Endothelial cell of umbilical vein (primary cell): Measurements from ENCODE around the gene CBLIF. TPM values are rescaled to one million over a fixed set of nuclear protein-coding genes. Genes with fewer than 3 reads are reported as not detected.

Experiments used
- BruUV-seq: library from RNA; stranded (reverse); fragments of 400-500 nt; replicated peaks from 2 replicates; lab custom pipeline; 2021; lab: Mats Ljungman, UMichigan
- CTCF ChIA-PET: fragments of 300-600, 350-600 bp; sonication (Branson Sonifier 250); formaldehyde crosslinking; loops from one replicate; lab custom pipeline; 2021; ENCODE audit warnings: antibody characterized with exemption, inconsistent platforms; lab: Charles Lee
- POLR2A ChIA-PET: fragments of 300-600, 350-600 bp; sonication (Branson Sonifier 250); formaldehyde crosslinking; loops from one replicate; lab custom pipeline; 2021; ENCODE audit warnings: antibody characterized with exemption, inconsistent platforms; lab: Charles Lee
- DNase-seq: peaks from one replicate; pipeline ENCODE4 v3.0.0-alpha.2; 2011; ENCODE audit warnings: low read depth, low spot score
- FAIRE-seq: peaks from 2 replicates; lab custom pipeline; 2011; peaks lifted over from hg19 to GRCh38; lab: Jason Lieb, UNC
- H2AFZ ChIP-seq: 2 replicates; pipeline ENCODE4 v1.6.0; 2012; ENCODE audit warnings: low read depth, low read length, control low read depth, inconsistent platforms
- H3K27ac ChIP-seq: 2 replicates; pipeline ENCODE4 v1.5.1; 2011; ENCODE audit warnings: low read depth, mild to moderate bottlenecking, control low read depth, low read length, moderate library complexity; ENCODE audit not compliant: insufficient read depth
- H3K27me3 ChIP-seq, 2 experiments: 2 replicates each; pipeline versions ENCODE4 v1.6.0 to v1.6.1; 2011; ENCODE audit warnings: low read length in 2 of 2, mixed read lengths in 1 of 2; ENCODE audit not compliant: control insufficient read depth in 2 of 2, insufficient read depth in 2 of 2
- H3K36me3 ChIP-seq, 2 experiments: 2 replicates in 1 of 2; 3 replicates in 1 of 2; pipeline ENCODE4 v1.5.1; 2011; ENCODE audit warnings: low read length in 2 of 2, mild to moderate bottlenecking in 1 of 2, moderate library complexity in 1 of 2; ENCODE audit not compliant: control insufficient read depth in 2 of 2, insufficient read depth in 2 of 2; ENCODE audit errors: extremely low read depth in 1 of 2
- H3K4me1 ChIP-seq: 3 replicates; pipeline ENCODE4 v1.5.1; 2011; ENCODE audit warnings: mild to moderate bottlenecking, low read length; ENCODE audit not compliant: control insufficient read depth, insufficient read depth; ENCODE audit errors: extremely low read depth
- H3K4me2 ChIP-seq: 2 replicates; pipeline ENCODE4 v1.6.1; 2011; ENCODE audit warnings: low read length, control low read depth, mixed read lengths; ENCODE audit not compliant: insufficient read depth
- H3K4me3 ChIP-seq, 3 experiments: fragments of 200-600 bp in 1 of 3; sonication (generic), shearing (Covaris generic) in 1 of 3; replicated peaks in 1 of 3; 2 replicates each; pipeline ENCODE4 v1.5.1; 2011 to 2016; ENCODE audit warnings: control low read depth in 3 of 3, low read length in 3 of 3, mild to moderate bottlenecking in 2 of 3, inconsistent platforms in 1 of 3, low read depth in 1 of 3, moderate library complexity in 1 of 3; ENCODE audit not compliant: insufficient read depth in 1 of 3
- H3K79me2 ChIP-seq: 2 replicates; pipeline ENCODE4 v1.6.0; 2012; ENCODE audit warnings: low read length, inconsistent platforms; ENCODE audit not compliant: control insufficient read depth, insufficient read depth
- H3K9ac ChIP-seq: replicated peaks from 2 replicates; pipeline ENCODE3; 2011; ENCODE audit warnings: low read length, control low read depth; ENCODE audit not compliant: insufficient read depth; ENCODE audit errors: extremely low read depth
- H3K9me1 ChIP-seq: replicated peaks from 3 replicates; pipeline ENCODE4 v1.6.0; 2011; ENCODE audit warnings: mild to moderate bottlenecking, low read length; ENCODE audit not compliant: control insufficient read depth, insufficient read depth; ENCODE audit errors: extremely low read depth
- H3K9me3 ChIP-seq: replicated peaks from 2 replicates; pipeline ENCODE4 v1.5.1; 2012; ENCODE audit warnings: low read length, inconsistent platforms; ENCODE audit not compliant: control insufficient read depth, insufficient read depth
- H4K20me1 ChIP-seq: replicated peaks from 2 replicates; pipeline ENCODE3; 2011; ENCODE audit warnings: mild to moderate bottlenecking, low read length; ENCODE audit not compliant: control insufficient read depth, insufficient read depth; ENCODE audit errors: extremely low read depth
- CTCF ChIP-seq, 2 donors: IDR thresholded peaks; 1 replicate in 1 of 2; 2 replicates in 1 of 2; pipeline ENCODE4 v1.5.1; 2011; ENCODE audit warnings: low read length in 2 of 2, mild to moderate bottlenecking in 2 of 2, moderate library complexity in 2 of 2, control low read depth in 1 of 2, inconsistent platforms in 1 of 2, low read depth in 1 of 2; ENCODE audit not compliant: insufficient read depth in 1 of 2; ENCODE audit errors: extremely low read depth in 1 of 2
- EZH2 ChIP-seq: IDR thresholded peaks from 2 replicates; pipeline ENCODE4 v1.6.1; 2012; ENCODE audit warnings: borderline replicate concordance, low read depth, mild to moderate bottlenecking, moderate library complexity, low read length, inconsistent platforms; ENCODE audit not compliant: severe bottlenecking
- FOS ChIP-seq: IDR thresholded peaks from 2 replicates; pipeline ENCODE4 v1.6.1; 2011; ENCODE audit warnings: mild to moderate bottlenecking, low read length, moderate library complexity, borderline replicate concordance; ENCODE audit not compliant: insufficient read depth
- GATA2 ChIP-seq: IDR thresholded peaks from 2 replicates; pipeline ENCODE4 v1.7.0; 2011; ENCODE audit warnings: low read depth, mild to moderate bottlenecking, moderate library complexity, mixed read lengths, low read length; ENCODE audit not compliant: insufficient read length, insufficient read depth
- JUN ChIP-seq: IDR thresholded peaks from 2 replicates; pipeline ENCODE4 v1.6.1; 2011; ENCODE audit warnings: borderline replicate concordance, low read depth; ENCODE audit not compliant: insufficient read length, insufficient read depth
- MYC ChIP-seq: IDR thresholded peaks from one replicate; pipeline ENCODE4 v1.6.1; 2011; ENCODE audit warnings: mild to moderate bottlenecking, low read depth, low read length
- POLR2A ChIP-seq: IDR thresholded peaks from 2 replicates; pipeline ENCODE4 v1.6.1; 2012; ENCODE audit warnings: low read depth, mild to moderate bottlenecking, control low read depth, low read length
- POLR2AphosphoS5 ChIP-seq: IDR thresholded peaks from 2 replicates; pipeline ENCODE4 v1.6.1; 2012; ENCODE audit warnings: low read depth, mild to moderate bottlenecking, control low read depth, low read length, moderate library complexity; ENCODE audit not compliant: insufficient read depth
- dilution Hi-C: fragments of 300-500 bp; cut with MboI; formaldehyde crosslinking; loops from one replicate; pipeline ENCODE4 v1.15.0; 2019; ENCODE audit warnings: low sequenced_read_pairs; ENCODE audit not compliant: extremely low pct_ligation_motif_present
- intact Hi-C: fragments of 100-400 bp; cut with micrococcal nuclease; formaldehyde crosslinking; loops from one replicate; pipeline ENCODE4 v1.10.0; 2022
- polyA plus RNA-seq, 4 experiments: library from polyadenylated mRNA; depleted of rRNA in 3 of 4; stranded (reverse) in 3 of 4; unstranded in 1 of 4; fragments of >200 nt; gene quantifications; 2 replicates each; pipeline versions ENCODE4 v1.2.1 to v1.2.3, GENCODE V29; 2011 to 2012; ENCODE audit warnings: missing spikeins in 1 of 4
- total RNA-seq: library from RNA; stranded (reverse); gene quantifications from 2 replicates; pipeline ENCODE4 v1.2.3, GENCODE V29; 2021
- TF ChIP-seq, protein P1 (sequence below): IDR thresholded peaks from 2 replicates; pipeline ENCODE4 v1.6.1; 2011; ENCODE audit not compliant: insufficient read depth, insufficient read length

CBLIF gene
- total and polyA plus RNA-seq, 2 donors (not counting 3 experiments of a cell fraction or from before 2014, with no cell fraction given) = not detected

DNA sequence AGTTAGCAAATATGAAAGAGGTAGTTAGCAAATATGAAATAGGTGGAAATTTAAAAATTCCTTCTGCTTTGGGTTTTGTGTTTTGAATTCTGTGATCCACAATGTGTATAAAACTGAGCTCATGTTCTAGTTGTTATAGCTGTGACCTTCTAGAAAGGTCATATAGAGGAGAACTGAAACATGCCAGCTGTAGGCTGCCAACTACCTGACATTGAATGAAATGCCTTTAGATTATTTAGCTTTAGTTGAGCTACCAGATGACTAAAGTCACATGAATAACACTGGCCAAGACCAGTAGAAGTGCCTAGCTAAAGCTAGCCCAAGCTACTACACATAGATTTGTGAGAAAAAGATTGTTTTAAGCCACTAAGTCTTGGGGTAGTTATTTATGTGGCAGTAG, 26.8 kb upstream of the CBLIF start:
- Histone ChIP-seq H3K4me1 (no peaks in the 10 kb centered on the region), H3K9me1 (no peaks in the 10 kb centered on the region), H3K4me2 (no peak overlapping the region), H3K9me3 (no peaks in the 10 kb centered on the region), H3K27ac (no peak overlapping the region), H3K79me2 (no peaks in the 10 kb centered on the region), H3K4me3 (no peak overlapping the region), H3K9ac (no peak overlapping the region), H2AFZ (no peak overlapping the region), H3K36me3 (no peaks in the 10 kb centered on the region), H3K27me3 (no peaks in the 10 kb centered on the region), H4K20me1 (no peaks in the 10 kb centered on the region)
- CTCF ChIA-PET = interaction anchor here (0.9 kb wide), 1 partner anchor 47 kb away, joined by 4 read pairs; no protein-coding TSS in a partner anchor
- POLR2A ChIA-PET = no interaction called here
- no peak for FAIRE-seq
- dilution Hi-C loops = no loop called here
- TF ChIP-seq EZH2 = no peak
- no peak for TF ChIP-seq MYC
- TF ChIP-seq POLR2AphosphoS5 = no peak
- no peak for TF ChIP-seq GATA2
- no peak for TF ChIP-seq POLR2A
- no peak for TF ChIP-seq CTCF (IDR thresholded peaks at IDR 0.05; ENCODE audit: extremely low read depth in 1 of 2, insufficient read depth in 1 of 2, low read depth in 1 of 2, low read length in 2 of 2)
- no peak for TF ChIP-seq FOS
- TF ChIP-seq, protein P1, sequence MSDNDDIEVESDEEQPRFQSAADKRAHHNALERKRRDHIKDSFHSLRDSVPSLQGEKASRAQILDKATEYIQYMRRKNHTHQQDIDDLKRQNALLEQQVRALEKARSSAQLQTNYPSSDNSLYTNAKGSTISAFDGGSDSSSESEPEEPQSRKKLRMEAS = no peak
- no peak for TF ChIP-seq JUN
- intact Hi-C loops = no loop called here
- no peak for DNase-seq
- no TSS peak for BruUV-seq
